Mesodermal cell (in vitro differentiated cells): Measurements from ENCODE around the gene MAP2K5. TPM values are rescaled to one million over a fixed set of nuclear protein-coding genes. Genes with fewer than 3 reads are reported as not detected.
A peak's percentile ranks its signal among the peaks of the same experiment; 100 is the strongest.

Source experiments
- H3K27ac ChIP-seq: 2 replicates; pipeline ENCODE4 v1.7.0; 2013; ENCODE audit warnings: mild to moderate bottlenecking, low read depth, low read length, moderate library complexity; ENCODE audit not compliant: severe bottlenecking
- H3K36me3 ChIP-seq: 2 replicates; pipeline ENCODE4 v1.7.1; 2013; ENCODE audit warnings: mild to moderate bottlenecking, low read length, moderate library complexity; ENCODE audit not compliant: control insufficient read depth, insufficient read depth
- H3K4me1 ChIP-seq: one replicate; pipeline ENCODE4 v1.7.1; 2013; ENCODE audit warnings: mild to moderate bottlenecking, low read length; ENCODE audit not compliant: insufficient read depth, control insufficient read depth, poor library complexity, severe bottlenecking
- H3K4me3 ChIP-seq: 2 replicates; pipeline ENCODE4 v1.7.0; 2013; ENCODE audit warnings: low read length, control low read depth, mild to moderate bottlenecking; ENCODE audit not compliant: insufficient read depth, poor library complexity, severe bottlenecking; ENCODE audit errors: extremely low read depth
- H3K9me3 ChIP-seq: 2 replicates; pipeline ENCODE4 v1.7.1; 2013; ENCODE audit warnings: mild to moderate bottlenecking, low read length, moderate library complexity; ENCODE audit not compliant: control insufficient read depth
- WGBS, 2 experiments: methylation state at CpG; one replicate each; pipeline ENCODE4 v1.1.5; 2013; ENCODE audit warnings: missing lambda C conversion rate in 2 of 2; ENCODE audit not compliant: insufficient coverage in 2 of 2; 5-methylcytosine and 5-hydroxymethylcytosine counted together
- polyA plus RNA-seq, 2 experiments: library from polyadenylated mRNA; stranded (reverse); fragments of 50-300 nt; gene quantifications; one replicate each; pipeline ENCODE4 v1.2.3, GENCODE V29; 2013

Gene MAP2K5
- polyA plus RNA-seq (2013, experiment 1 of 2): 19.8 TPM
- 17.0 TPM for polyA plus RNA-seq (2013, experiment 2 of 2)

DNA sequence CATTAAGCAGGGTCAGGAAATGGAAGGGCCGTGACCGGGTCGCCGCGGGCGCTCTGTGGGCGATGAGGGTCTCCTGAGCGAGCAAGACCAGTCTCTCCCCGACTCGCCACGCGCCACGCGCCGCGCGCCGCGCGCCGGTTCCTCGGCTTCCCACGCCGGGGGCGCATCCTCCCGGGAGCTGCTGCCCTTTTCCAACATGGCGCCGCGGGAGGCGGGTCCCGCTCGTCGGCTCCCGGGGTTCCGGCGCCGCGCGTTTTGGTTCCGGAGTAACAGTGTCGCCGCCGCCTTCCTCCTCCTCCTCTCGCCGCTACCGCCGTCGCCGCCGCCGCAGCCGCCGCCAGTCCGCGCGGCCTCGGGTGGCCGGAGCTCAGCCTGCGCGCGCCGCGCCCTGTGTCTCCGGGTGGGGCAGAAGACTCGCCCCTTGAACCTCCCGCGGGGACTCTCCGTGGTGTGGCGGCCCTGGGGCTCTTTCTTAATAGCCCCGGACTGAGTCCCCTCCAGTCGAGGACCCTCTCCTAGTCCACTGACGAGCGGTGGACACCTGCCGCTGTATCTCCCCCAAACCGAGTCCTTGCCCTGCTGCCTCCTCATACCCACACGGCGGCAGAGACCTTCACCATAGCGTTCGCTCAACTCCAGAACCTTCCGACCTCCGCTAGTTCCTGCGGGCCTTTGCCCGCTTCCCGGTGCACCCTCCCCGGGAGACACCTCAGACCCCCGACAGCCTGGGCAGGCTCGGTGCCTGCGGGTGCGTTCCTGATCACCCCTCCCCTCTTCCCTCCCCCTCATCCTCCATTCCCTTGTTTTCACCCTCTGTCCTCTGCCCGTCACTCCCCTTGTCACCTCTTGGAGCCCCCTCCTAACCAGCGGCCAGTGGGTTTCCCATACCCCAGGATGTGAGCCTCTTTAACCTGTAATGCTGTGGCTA, at the start of gene MAP2K5:
TSS of gene MAP2K5 (plus strand) at position 284 of the 928 bp plus-strand sequence. CDS start at position 917, 633 bp downstream.
- H3K9me3 ChIP-seq: no peaks in the 10 kb centered on the region
- H3K36me3 ChIP-seq: peaks cover 15% of the 10 kb centered on the region
- no peak within 1 kb of the TSS for H3K27ac ChIP-seq
- no peaks in the 10 kb centered on the region for H3K4me1 ChIP-seq
- peak within 1 kb of the TSS; percentile 75 for H3K4me3 ChIP-seq
- 1% methylated on average over 42 to 60 of the region's 91 CpGs for WGBS, 2 experiments

DNA sequence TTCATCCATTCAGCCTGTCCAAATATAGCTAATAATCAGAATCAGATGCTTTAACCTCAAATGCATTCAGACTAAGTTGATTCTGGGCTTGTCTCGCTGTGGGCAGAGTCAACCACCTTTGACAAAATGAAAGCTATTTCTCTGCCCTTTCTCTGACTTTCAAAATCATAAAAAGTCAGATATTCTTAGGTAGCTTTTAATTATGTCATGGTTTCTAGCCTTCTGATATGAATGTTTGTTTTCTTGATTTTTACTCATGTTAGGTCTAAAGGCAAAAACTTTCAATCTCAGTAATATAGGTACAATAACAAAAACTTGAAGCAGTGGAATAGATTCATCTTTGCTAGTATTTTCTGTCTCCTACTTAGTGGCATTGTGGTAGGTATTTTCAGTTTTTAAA, 46.9 kb upstream of the MAP2K5 start:
- H3K4me3 ChIP-seq: no peak overlapping the region
- H3K27ac ChIP-seq: no peak overlapping the region
- no peaks in the 10 kb centered on the region for H3K4me1 ChIP-seq
- H3K9me3 ChIP-seq: no peaks in the 10 kb centered on the region
- H3K36me3 ChIP-seq: no peaks in the 10 kb centered on the region
- WGBS, 2 experiments: 100% methylated on average over 1 of the region's 1 CpG

DNA sequence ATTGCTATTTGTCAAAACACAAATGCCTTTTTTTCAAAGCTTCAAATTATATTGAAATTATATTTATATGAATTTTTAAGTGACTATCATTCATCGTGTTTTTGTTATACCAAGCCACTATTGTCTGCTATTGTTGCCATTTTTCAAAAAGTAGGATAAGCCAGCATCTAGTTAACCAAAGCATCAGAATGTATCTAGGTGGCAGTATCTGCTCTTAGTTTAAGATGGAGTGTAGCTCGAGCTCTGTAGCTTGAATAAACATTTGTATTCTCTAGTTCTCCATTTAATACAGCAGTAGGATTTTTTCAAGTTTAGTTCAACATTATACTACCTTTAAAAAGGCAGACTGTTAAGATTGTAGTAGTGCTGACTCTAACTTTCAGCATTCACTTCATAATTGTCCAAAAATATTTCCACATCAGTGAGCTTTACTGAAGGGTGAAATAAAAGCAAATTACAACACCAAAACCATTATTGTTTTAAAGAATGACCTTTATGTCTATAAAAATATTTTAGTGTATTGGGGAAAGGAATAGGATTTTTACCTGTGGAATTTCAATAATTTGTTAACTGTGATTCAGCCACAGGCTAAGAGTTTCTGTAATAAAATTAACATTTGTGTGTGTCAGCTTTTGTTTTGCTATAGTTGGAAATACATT, 41.2 kb upstream of the MAP2K5 start:
- no peaks in the 10 kb centered on the region for H3K9me3 ChIP-seq
- H3K4me3 ChIP-seq: no peak overlapping the region
- WGBS, 2 experiments: no CpG with 5 or more reads among the region's 2 CpGs
- H3K27ac ChIP-seq: no peak overlapping the region
- no peaks in the 10 kb centered on the region for H3K4me1 ChIP-seq
- H3K36me3 ChIP-seq: no peaks in the 10 kb centered on the region

DNA sequence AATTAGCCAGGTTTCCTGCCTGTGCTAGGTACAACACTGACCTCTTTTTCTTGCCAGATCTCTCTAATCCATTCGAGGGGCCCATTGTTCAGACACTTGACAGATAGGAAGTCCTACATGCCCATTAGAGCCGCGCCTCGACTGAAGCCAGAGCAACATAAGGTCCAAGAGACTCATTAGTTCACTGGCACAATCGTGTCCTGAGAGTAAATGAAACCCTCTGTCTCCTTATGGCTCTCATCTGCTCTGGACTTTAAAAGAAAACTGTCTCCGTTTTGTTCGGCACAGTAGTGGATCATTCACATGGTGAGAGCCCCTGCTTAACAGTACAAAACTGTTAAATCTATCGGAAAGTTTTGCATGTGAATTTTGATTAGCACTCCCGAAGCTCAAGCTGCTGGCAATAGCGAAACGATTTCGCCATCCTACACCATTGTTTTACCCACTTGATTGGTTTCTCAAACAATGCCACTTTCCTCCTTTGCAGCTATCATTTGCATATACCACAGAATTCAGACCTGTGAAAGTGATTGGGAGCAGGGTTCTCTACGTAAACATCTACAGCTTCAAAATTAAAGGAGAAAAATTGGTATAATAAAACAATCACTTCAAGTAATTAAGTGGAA, 40.6 kb upstream of the MAP2K5 start:
- WGBS, 2 experiments: 77 to 78% methylated on average over 8 to 10 of the region's 13 CpGs
- H3K4me3 ChIP-seq: no peak overlapping the region
- no peaks in the 10 kb centered on the region for H3K4me1 ChIP-seq
- no peaks in the 10 kb centered on the region for H3K36me3 ChIP-seq
- H3K9me3 ChIP-seq: no peaks in the 10 kb centered on the region
- H3K27ac ChIP-seq: no peak overlapping the region

DNA sequence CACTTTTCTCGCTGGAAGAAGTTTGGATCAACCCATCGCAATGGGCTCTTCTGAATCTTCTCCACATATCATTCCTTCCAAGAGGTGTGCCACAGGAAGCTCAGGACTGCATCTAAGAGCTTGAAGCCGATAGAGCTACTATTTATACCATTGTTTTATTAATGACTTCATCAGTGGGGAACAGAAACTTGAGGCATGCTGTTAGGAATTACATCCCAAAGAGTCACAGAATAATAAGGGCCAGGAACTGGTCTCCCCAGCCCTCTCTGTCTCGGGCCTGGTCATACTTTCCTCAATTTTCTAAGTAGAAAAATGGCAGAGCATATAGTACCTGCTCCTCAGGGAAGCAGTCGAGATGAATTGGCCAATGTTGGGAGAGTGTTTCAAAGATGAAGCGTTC, 38.4 kb upstream of the MAP2K5 start:
- 90 to 100% methylated on average over 1 to 2 of the region's 6 CpGs for whole genome bisulfite sequencing, 2 experiments
- no peaks in the 10 kb centered on the region for H3K9me3 ChIP-seq
- H3K27ac ChIP-seq: no peak overlapping the region
- H3K36me3 ChIP-seq: no peaks in the 10 kb centered on the region
- no peak overlapping the region for H3K4me3 ChIP-seq
- H3K4me1 ChIP-seq: no peaks in the 10 kb centered on the region

GRCh38 chr15:67504796-67505195, 37.7 kb upstream of the MAP2K5 start:
- H3K9me3 ChIP-seq: no peaks in the 10 kb centered on the region
- H3K4me1 ChIP-seq: no peaks in the 10 kb centered on the region
- 90 to 95% methylated on average over 2 to 5 of the region's 5 CpGs for WGBS, 2 experiments
- H3K27ac ChIP-seq: no peak overlapping the region
- H3K36me3 ChIP-seq: no peaks in the 10 kb centered on the region
- H3K4me3 ChIP-seq: no peak overlapping the region

GRCh38 chr15:67505675-67506572, 36.6 kb upstream of the MAP2K5 start:
- peaks cover 3% of the 10 kb centered on the region for H3K4me1 ChIP-seq
- no peaks in the 10 kb centered on the region for H3K9me3 ChIP-seq
- H3K27ac ChIP-seq: no peak overlapping the region
- no peaks in the 10 kb centered on the region for H3K36me3 ChIP-seq
- H3K4me3 ChIP-seq: no peak overlapping the region
- WGBS, 2 experiments: 85 to 90% methylated on average over 1 to 2 of the region's 5 CpGs

GRCh38 chr15:67506775-67507747, 35.4 kb upstream of the MAP2K5 start:
- Histone ChIP-seq H3K4me1 (peaks cover 5% of the 10 kb centered on the region), H3K9me3 (no peaks in the 10 kb centered on the region), H3K27ac (no peak overlapping the region), H3K36me3 (no peaks in the 10 kb centered on the region), H3K4me3 (no peak overlapping the region)
- WGBS, 2 experiments: 98% methylated on average over 6 of the region's 11 CpGs; no CpG with 5 or more reads in 1 of the 2 experiments

- Histone ChIP-seq H3K36me3 (peaks cover 4% of the 10 kb centered on the region), H3K27ac (no peak overlapping the region), H3K9me3 (no peaks in the 10 kb centered on the region), H3K4me1 (peaks cover 5% of the 10 kb centered on the region), H3K4me3 (no peak overlapping the region)
- 100% methylated on average over 2 of the region's 3 CpGs for WGBS, 2 experiments
Measured at GRCh38 chr15:67508407-67508806, 34.1 kb upstream of the MAP2K5 start.
